AG10803 (cell line): ENCODE results near the gene HNRNPH1.

Experiments used
- DNase-seq: peaks from one replicate; pipeline ENCODE4 v3.0.0; 2010; ENCODE audit warnings: low read depth
- H3K4me3 ChIP-seq: 2 replicates; pipeline ENCODE4 v1.5.1; 2011; ENCODE audit warnings: mild to moderate bottlenecking, low read length, control low read depth
- TF ChIP-seq, protein P1 (sequence below): conservative IDR thresholded peaks from 2 replicates; pipeline ENCODE4 v1.5.1; 2011; ENCODE audit warnings: mild to moderate bottlenecking, low read length, control low read depth, inconsistent platforms

Gene HNRNPH1

DNA sequence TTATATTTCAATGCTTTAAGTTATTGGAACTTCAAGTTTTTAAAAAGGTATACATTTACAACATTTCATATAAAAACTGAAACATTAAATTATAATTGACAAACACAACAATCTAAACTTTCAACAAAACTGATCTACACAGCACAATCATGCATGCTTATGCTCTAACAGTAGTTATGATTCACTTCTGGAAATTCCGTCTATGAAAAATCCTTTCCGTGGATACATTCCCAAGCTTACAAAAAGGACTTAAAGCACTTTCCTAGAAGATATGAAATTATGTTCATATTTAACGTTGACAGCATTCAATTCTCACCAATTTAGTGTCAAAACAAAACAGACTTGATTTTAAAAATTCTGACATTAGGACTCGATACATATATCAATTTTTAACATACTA lies 3.7 kb downstream of the HNRNPH1 start:
- TF ChIP-seq, protein P1, sequence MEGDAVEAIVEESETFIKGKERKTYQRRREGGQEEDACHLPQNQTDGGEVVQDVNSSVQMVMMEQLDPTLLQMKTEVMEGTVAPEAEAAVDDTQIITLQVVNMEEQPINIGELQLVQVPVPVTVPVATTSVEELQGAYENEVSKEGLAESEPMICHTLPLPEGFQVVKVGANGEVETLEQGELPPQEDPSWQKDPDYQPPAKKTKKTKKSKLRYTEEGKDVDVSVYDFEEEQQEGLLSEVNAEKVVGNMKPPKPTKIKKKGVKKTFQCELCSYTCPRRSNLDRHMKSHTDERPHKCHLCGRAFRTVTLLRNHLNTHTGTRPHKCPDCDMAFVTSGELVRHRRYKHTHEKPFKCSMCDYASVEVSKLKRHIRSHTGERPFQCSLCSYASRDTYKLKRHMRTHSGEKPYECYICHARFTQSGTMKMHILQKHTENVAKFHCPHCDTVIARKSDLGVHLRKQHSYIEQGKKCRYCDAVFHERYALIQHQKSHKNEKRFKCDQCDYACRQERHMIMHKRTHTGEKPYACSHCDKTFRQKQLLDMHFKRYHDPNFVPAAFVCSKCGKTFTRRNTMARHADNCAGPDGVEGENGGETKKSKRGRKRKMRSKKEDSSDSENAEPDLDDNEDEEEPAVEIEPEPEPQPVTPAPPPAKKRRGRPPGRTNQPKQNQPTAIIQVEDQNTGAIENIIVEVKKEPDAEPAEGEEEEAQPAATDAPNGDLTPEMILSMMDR = no peak
- H3K4me3 ChIP-seq = peak overlapping the region; percentile 99
- no peak for DNase-seq

DNA sequence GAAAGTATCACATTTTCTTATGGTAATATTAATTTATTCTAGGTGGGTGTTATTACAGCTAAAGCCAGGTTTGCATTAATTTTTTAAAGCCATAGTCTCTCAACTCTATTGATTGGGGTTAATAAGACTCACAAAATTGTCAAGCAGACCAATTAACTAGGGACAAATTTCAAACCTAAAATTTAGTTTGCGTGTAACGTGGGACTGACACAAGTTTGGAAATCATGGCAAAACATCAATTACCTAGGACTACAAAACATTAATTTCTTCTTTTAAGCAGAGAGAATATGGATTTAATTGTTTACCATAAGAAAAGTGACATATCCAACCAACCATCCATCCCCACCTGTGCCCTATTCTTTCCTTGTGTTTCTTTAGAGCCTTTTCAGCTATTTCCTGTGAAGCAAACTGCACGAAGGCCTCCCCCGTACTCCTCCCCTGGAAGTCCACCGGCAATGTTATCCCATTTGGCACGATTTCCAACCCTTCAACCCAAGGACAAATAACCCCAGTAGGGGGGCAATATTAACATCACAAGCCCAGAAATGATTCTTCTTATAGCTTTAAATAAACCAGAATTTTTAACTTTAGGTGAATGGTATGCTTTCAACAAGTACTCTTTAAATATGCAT lies 4.4 kb downstream of the HNRNPH1 start:
- TF ChIP-seq, protein P1 = no peak
- peak overlapping the region; percentile 99 for H3K4me3 ChIP-seq
- DNase-seq = no peak

DNA sequence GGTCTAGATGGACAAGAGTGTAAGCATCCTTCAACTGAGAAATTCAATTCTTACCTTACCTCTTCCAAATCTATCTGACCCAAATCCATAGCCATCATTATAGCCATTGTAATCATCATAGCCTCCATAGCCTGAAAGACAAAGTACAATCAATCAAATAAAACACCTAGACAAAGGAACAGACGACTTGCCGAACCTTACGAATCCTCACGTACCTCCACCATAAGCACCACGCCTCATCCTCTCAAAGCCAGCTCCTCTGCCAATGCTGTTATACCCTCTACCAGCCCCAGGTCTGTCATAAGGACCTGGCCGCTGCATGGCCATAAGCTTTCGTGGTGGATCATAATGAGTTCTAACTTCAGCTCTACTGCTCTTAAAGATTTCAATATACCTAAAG lies 5.5 kb downstream of the HNRNPH1 start:
- no peak overlapping the region for H3K4me3 ChIP-seq
- TF ChIP-seq, protein P1 = no peak
- DNase-seq = no peak

DNA sequence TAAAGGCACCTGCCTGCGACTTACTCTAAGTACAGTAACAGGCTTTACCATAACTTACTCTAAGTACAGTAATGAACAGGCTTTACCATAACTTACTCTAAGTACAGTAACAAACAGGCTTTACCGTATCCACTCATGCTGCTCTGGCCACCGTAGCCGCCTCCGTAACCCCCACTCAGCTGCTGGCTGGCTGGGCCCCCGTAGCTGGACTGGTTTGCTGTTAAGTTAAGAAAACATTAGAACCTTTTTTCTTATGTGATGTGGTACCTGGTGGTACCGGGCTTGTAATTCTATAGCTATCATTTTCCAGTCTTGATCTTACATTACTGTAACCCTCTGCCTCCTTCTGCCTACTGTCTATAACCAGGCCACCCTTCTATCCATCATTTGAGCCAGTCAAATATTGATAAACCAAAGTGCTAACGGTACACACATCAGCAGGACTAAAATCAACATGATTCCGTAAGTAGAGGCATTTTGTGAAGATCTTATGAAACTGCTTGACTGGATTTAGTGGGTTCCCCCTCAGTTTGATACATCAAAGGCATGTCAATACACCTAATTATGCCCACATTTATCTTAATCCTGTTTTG lies 7.4 kb downstream of the HNRNPH1 start:
- no peak for DNase-seq
- TF ChIP-seq, protein P1 = no peak
- no peak overlapping the region for H3K4me3 ChIP-seq

DNA sequence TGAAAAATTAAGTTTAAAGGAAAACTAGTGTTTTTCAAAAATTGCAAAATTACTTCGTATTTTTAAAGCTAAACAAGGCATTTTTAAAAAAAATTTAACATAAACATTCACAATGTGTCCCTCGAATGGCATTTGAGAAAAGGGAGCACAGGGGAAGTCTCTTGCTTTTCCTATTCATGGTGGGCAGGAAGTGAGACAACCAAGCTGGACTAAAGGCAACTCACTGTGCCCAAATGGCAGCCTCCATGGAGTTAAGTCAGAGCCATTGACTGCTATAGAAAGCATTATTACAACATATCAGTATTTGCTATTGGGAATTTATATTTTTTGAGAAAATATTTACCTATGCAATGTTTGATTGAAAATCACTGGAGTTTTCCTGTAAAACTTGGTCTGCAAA lies 8.3 kb downstream of the HNRNPH1 start:
- TF ChIP-seq, protein P1 = no peak
- H3K4me3 ChIP-seq = no peak overlapping the region
- DNase-seq = no peak

DNA sequence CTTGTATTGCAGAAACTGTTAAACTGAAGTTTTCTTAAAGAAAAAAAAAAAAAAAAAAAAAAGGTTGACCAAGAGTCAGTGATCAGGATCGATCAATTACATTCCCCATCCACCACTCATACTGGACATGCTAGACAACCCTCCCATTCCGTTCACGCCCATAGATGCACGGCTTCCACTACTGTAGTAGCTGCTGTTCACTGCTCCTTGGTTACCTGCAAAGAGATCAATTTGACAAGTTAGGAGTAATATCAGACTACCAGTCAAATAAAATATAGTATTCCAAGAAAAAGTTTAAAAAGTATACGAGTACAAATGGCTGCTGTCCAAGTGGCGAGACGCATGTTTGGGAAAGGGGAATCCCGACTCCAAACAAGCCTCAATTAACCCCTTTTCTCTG lies 8.7 kb downstream of the HNRNPH1 start:
- TF ChIP-seq, protein P1 = no peak
- DNase-seq = no peak
- no peak overlapping the region for H3K4me3 ChIP-seq

DNA sequence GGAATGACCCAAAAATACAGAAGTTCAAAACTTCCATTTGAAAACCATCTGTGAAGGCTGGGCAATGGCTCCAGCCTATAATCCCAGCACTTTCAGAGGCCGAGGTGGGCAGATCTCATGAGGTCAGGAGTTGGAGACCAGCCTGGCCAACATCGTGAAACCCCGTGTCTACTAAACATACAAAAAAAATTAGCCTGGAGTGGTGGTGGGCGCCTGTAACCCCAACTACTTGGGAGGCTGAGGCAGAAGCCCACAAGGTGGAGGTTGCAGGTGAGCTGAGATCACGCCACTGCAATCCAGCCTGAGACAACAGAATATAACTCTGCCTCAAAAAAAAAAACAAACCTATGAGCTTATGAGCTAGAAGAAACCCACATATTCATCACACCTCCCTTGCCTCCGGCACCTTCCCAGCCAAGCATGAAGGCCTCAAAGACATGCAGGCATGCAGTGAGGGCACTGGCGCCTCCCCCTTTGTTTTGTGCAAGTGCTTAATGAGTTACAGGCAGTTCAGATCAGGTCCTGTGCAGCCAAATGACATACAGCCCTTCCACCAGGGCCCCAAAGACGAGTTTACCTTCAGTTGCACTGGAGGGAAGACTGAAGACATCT lies 9.9 kb downstream of the HNRNPH1 start:
- DNase-seq = no peak
- TF ChIP-seq, protein P1 = no peak
- H3K4me3 ChIP-seq = no peak overlapping the region
